SK-N-SH (cell line): Measurements from ENCODE around the gene NDUFAF8.

Experiments used
- FOSL2 ChIP-seq: IDR thresholded peaks from 2 replicates; pipeline ENCODE4 v1.4.0; 2012; ENCODE audit warnings: low read depth, mild to moderate bottlenecking, moderate library complexity, borderline replicate concordance
- GATA2 ChIP-seq: sonication (generic); formaldehyde crosslinking; IDR thresholded peaks from 2 replicates; pipeline ENCODE4 v1.5.0; 2020; ENCODE audit warnings: mild to moderate bottlenecking, missing genetic modification reagents
- YY1 ChIP-seq: IDR thresholded peaks from 2 replicates; pipeline ENCODE4 v1.4.0; 2012; ENCODE audit warnings: low read depth, mild to moderate bottlenecking
- TF ChIP-seq, protein P1 (sequence below): IDR thresholded peaks from 2 replicates; pipeline ENCODE4 v1.6.1; 2012; ENCODE audit warnings: mild to moderate bottlenecking, low read depth, low read length, moderate library complexity
- TF ChIP-seq, protein P2 (sequence below): IDR thresholded peaks from 2 replicates; pipeline ENCODE4; 2012

DNA sequence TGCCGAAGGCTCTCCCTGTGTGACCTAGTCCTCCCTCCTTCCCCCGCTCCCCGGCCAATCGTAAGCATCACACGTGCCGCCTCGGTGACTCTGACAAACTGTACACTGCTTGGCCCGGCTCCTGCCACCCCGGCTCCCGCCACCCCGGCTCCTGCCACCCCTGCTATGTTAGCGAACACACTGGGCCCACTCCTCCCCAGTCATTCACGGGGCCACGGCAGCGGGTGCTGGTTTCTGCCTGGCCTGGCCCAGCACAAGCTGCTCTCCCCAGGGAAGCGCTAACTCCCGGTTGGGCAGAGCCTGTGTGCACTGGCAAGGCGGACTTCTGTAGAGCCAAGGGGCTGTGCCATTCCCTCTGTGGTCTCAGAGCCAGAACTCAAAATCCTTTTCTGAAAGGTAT, 22.0 kb downstream of the NDUFAF8 start:
- TF ChIP-seq FOSL2 (no peak), YY1 (no peak), GATA2 (CRISPR knock-in tag) (no peak)
- TF ChIP-seq, protein P1, sequence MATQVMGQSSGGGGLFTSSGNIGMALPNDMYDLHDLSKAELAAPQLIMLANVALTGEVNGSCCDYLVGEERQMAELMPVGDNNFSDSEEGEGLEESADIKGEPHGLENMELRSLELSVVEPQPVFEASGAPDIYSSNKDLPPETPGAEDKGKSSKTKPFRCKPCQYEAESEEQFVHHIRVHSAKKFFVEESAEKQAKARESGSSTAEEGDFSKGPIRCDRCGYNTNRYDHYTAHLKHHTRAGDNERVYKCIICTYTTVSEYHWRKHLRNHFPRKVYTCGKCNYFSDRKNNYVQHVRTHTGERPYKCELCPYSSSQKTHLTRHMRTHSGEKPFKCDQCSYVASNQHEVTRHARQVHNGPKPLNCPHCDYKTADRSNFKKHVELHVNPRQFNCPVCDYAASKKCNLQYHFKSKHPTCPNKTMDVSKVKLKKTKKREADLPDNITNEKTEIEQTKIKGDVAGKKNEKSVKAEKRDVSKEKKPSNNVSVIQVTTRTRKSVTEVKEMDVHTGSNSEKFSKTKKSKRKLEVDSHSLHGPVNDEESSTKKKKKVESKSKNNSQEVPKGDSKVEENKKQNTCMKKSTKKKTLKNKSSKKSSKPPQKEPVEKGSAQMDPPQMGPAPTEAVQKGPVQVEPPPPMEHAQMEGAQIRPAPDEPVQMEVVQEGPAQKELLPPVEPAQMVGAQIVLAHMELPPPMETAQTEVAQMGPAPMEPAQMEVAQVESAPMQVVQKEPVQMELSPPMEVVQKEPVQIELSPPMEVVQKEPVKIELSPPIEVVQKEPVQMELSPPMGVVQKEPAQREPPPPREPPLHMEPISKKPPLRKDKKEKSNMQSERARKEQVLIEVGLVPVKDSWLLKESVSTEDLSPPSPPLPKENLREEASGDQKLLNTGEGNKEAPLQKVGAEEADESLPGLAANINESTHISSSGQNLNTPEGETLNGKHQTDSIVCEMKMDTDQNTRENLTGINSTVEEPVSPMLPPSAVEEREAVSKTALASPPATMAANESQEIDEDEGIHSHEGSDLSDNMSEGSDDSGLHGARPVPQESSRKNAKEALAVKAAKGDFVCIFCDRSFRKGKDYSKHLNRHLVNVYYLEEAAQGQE: no peak
- TF ChIP-seq, protein P2, sequence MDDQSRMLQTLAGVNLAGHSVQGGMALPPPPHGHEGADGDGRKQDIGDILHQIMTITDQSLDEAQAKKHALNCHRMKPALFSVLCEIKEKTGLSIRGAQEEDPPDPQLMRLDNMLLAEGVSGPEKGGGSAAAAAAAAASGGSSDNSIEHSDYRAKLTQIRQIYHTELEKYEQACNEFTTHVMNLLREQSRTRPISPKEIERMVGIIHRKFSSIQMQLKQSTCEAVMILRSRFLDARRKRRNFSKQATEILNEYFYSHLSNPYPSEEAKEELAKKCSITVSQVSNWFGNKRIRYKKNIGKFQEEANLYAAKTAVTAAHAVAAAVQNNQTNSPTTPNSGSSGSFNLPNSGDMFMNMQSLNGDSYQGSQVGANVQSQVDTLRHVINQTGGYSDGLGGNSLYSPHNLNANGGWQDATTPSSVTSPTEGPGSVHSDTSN: no peak
